AML-193 (cell line): ENCODE measurements around the gene MRE11.
"Not testable (repeated sequence)": the region's sequence is repeated elsewhere in the genome, so short reads cannot be mapped to it uniquely, and the experiment has no call there.

Source experiments
- DNase-seq, 2 experiments: peaks; one replicate each; lab custom pipeline; 2025; lab: John Stamatoyannopoulos, UW

MRE11 gene

GRCh38 chr11:94424011-94424410 lies 69.6 kb downstream of the MRE11 start:
- no peak for DNase-seq

- no peak for DNase-seq
Measured at GRCh38 chr11:94423507-94423906, 70.1 kb downstream of the MRE11 start.

GRCh38 chr11:94418123-94418765 lies 75.4 kb downstream of the MRE11 start:
- no peak for DNase-seq

GRCh38 chr11:94417386-94417987 lies 76.2 kb downstream of the MRE11 start:
- peak; percentile 4 to 24 for DNase-seq

GRCh38 chr11:94405062-94405833 lies 88.4 kb downstream of the MRE11 start:
- DNase-seq: no peak

- no peak for DNase-seq
Measured at GRCh38 chr11:94402355-94402754, 91.3 kb downstream of the MRE11 start.

- DNase-seq: no peak
Measured at GRCh38 chr11:94401773-94402265, 91.8 kb downstream of the MRE11 start.

- DNase-seq: no peak
Measured at GRCh38 chr11:94400839-94401772, 92.5 kb downstream of the MRE11 start, which contains the start of gene GPR83. GPR83 (minus strand) TSS chr11:94401419; CDS start chr11:94401247, 172 bp downstream.

- no peak for DNase-seq
Measured at GRCh38 chr11:94400457-94400838, 93.2 kb downstream of the MRE11 start.

GRCh38 chr11:94400050-94400449 lies 93.6 kb downstream of the MRE11 start:
- no peak for DNase-seq

- no peak for DNase-seq
Measured at GRCh38 chr11:94398101-94398500, 95.5 kb downstream of the MRE11 start.

GRCh38 chr11:94396282-94396681 lies 97.4 kb downstream of the MRE11 start:
- no peak for DNase-seq

GRCh38 chr11:94391937-94392336 lies 101.7 kb downstream of the MRE11 start:
- not testable (repeated sequence) for DNase-seq

GRCh38 chr11:94379613-94380012 lies 114.0 kb downstream of the MRE11 start:
- no peak for DNase-seq

- DNase-seq: no peak
Measured at GRCh38 chr11:94376841-94377240, 116.8 kb downstream of the MRE11 start.

- not testable (repeated sequence) for DNase-seq
Measured at GRCh38 chr11:94370576-94370975, 123.1 kb downstream of the MRE11 start.
